Fibroblast of lung (primary cell): ENCODE data around the gene RNF227. TPM values are rescaled to one million over a fixed set of nuclear protein-coding genes. Genes with fewer than 3 reads are reported as not detected.

ENCODE experiments used
- polyA plus RNA-seq, 2 donors: library from polyadenylated mRNA; depleted of rRNA in 1 of 2; stranded (reverse) in 1 of 2; unstranded in 1 of 2; fragments of >200 nt; gene quantifications; 2 replicates each; pipeline ENCODE4 v1.2.1, GENCODE V29; 2011 to 2012; ENCODE audit warnings: missing spikeins in 1 of 2
- total RNA-seq: library from RNA; depleted of rRNA; stranded (reverse); fragments of >200 nt; gene quantifications from 2 replicates; pipeline ENCODE4 v1.2.1, GENCODE V29; 2014

The RNF227 gene
- total and polyA plus RNA-seq, 2 donors (not counting 1 experiment from before 2014, with no cell fraction given) = 1.8 to 2.8 TPM

Other genes starting within 250 kb of the RNF227 start
- gene TP53, start 228.8 kb downstream of the RNF227 start, total RNA-seq = 23.0 and 24.7 TPM in 2 replicates
- 35.5 and 43.2 TPM in 2 replicates for gene TP53, start 228.8 kb downstream of the RNF227 start, polyA plus RNA-seq
- 2.3 and 3.1 TPM in 2 replicates for gene WRAP53, start 227.8 kb downstream of the RNF227 start, total RNA-seq
- 3.0 and 7.2 TPM in 2 replicates for gene WRAP53, start 227.8 kb downstream of the RNF227 start, polyA plus RNA-seq
- gene EFNB3, start 211.1 kb downstream of the RNF227 start, total RNA-seq = 0.26 and 0.33 TPM in 2 replicates
- 0.51 and 3.7 TPM in 2 replicates for gene EFNB3, start 211.1 kb downstream of the RNF227 start, polyA plus RNA-seq
- gene DNAH2, start 198.5 kb downstream of the RNF227 start, total RNA-seq = 0.17 and 0.26 TPM in 2 replicates
- gene DNAH2, start 198.5 kb downstream of the RNF227 start, polyA plus RNA-seq = 0.06 and 0.08 TPM in 2 replicates
- 9.4 and 12.3 TPM in 2 replicates for gene KDM6B, start 82.1 kb downstream of the RNF227 start, total RNA-seq
- gene KDM6B, start 82.1 kb downstream of the RNF227 start, polyA plus RNA-seq = 0.68 and 1.1 TPM in 2 replicates
- gene TMEM88, start 61.2 kb downstream of the RNF227 start, total RNA-seq = 0.17 TPM in 1 of 2 replicates, not detected in the other
- 0.07 TPM in 1 of 2 replicates, not detected in the other for gene TMEM88, start 61.2 kb downstream of the RNF227 start, polyA plus RNA-seq
- gene NAA38, start 58.7 kb downstream of the RNF227 start, total RNA-seq = 41.6 and 78.9 TPM in 2 replicates
- gene NAA38, start 58.7 kb downstream of the RNF227 start, polyA plus RNA-seq = 31.0 and 40.7 TPM in 2 replicates
- gene CYB5D1, start 58.3 kb downstream of the RNF227 start, total RNA-seq = 6.9 and 7.4 TPM in 2 replicates
- 6.8 and 8.7 TPM in 2 replicates for gene CYB5D1, start 58.3 kb downstream of the RNF227 start, polyA plus RNA-seq
- gene CHD3, start 27.5 kb downstream of the RNF227 start, total RNA-seq = 144 and 165 TPM in 2 replicates
- gene CHD3, start 27.5 kb downstream of the RNF227 start, polyA plus RNA-seq = 23.6 and 23.8 TPM in 2 replicates
- 0.26 and 0.33 TPM in 2 replicates for gene KCNAB3, start 13.6 kb upstream of the RNF227 start, total RNA-seq
- 0.69 and 1.3 TPM in 2 replicates for gene KCNAB3, start 13.6 kb upstream of the RNF227 start, polyA plus RNA-seq
- 38.3 and 61.9 TPM in 2 replicates for gene TRAPPC1, start 15.7 kb upstream of the RNF227 start, total RNA-seq
- gene TRAPPC1, start 15.7 kb upstream of the RNF227 start, polyA plus RNA-seq = 342 and 409 TPM in 2 replicates
- 12.8 and 17.2 TPM in 2 replicates for gene CNTROB, start 15.9 kb upstream of the RNF227 start, total RNA-seq
- 12.6 and 20.8 TPM in 2 replicates for gene CNTROB, start 15.9 kb upstream of the RNF227 start, polyA plus RNA-seq
- not detected in 2 replicates for gene GUCY2D, start 86.3 kb upstream of the RNF227 start, total RNA-seq
- gene GUCY2D, start 86.3 kb upstream of the RNF227 start, polyA plus RNA-seq = not detected in 2 replicates
- gene ALOX15B, start 122.8 kb upstream of the RNF227 start, total RNA-seq = not detected in 2 replicates
- not detected in 2 replicates for gene ALOX15B, start 122.8 kb upstream of the RNF227 start, polyA plus RNA-seq
- not detected in 2 replicates for gene ALOX12B, start 171.4 kb upstream of the RNF227 start, total RNA-seq
- gene ALOX12B, start 171.4 kb upstream of the RNF227 start, polyA plus RNA-seq = not detected in 2 replicates
- gene ALOXE3, start 202.2 kb upstream of the RNF227 start, total RNA-seq = not detected in 2 replicates
- 0.01 and 0.03 TPM in 2 replicates for gene ALOXE3, start 202.2 kb upstream of the RNF227 start, polyA plus RNA-seq
- under 0.01 TPM in 1 of 2 replicates, not detected in the other for gene HES7, start 207.8 kb upstream of the RNF227 start, total RNA-seq
- gene HES7, start 207.8 kb upstream of the RNF227 start, polyA plus RNA-seq = not detected in 2 replicates
- gene PER1, start 236.1 kb upstream of the RNF227 start, total RNA-seq = 3.1 and 6.9 TPM in 2 replicates
- gene PER1, start 236.1 kb upstream of the RNF227 start, polyA plus RNA-seq = 2.5 and 4.1 TPM in 2 replicates
- gene VAMP2, start 246.7 kb upstream of the RNF227 start, total RNA-seq = 3.6 and 8.1 TPM in 2 replicates
- gene VAMP2, start 246.7 kb upstream of the RNF227 start, polyA plus RNA-seq = 12.2 and 14.2 TPM in 2 replicates